Measurements from ENCODE around the gene PCBP1.
"Not testable (repeated sequence)": the region's sequence is repeated elsewhere in the genome, so short reads cannot be mapped to it uniquely, and the experiment has no call there.

Gene PCBP1

GRCh38 chr2:70094171-70094977 lies 7.1 kb downstream of the PCBP1 start:
- peak overlapping the region; percentile 33 for H3K27ac ChIP-seq
- no peak for TF ChIP-seq ZFX (IDR thresholded peaks at IDR 0.05)
- TF ChIP-seq, protein P1, sequence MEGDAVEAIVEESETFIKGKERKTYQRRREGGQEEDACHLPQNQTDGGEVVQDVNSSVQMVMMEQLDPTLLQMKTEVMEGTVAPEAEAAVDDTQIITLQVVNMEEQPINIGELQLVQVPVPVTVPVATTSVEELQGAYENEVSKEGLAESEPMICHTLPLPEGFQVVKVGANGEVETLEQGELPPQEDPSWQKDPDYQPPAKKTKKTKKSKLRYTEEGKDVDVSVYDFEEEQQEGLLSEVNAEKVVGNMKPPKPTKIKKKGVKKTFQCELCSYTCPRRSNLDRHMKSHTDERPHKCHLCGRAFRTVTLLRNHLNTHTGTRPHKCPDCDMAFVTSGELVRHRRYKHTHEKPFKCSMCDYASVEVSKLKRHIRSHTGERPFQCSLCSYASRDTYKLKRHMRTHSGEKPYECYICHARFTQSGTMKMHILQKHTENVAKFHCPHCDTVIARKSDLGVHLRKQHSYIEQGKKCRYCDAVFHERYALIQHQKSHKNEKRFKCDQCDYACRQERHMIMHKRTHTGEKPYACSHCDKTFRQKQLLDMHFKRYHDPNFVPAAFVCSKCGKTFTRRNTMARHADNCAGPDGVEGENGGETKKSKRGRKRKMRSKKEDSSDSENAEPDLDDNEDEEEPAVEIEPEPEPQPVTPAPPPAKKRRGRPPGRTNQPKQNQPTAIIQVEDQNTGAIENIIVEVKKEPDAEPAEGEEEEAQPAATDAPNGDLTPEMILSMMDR (conservative IDR thresholded peaks at IDR 0.05), result no peak

GRCh38 chr2:70094978-70095719 lies 7.9 kb downstream of the PCBP1 start:
- no peak for TF ChIP-seq ZFX (IDR thresholded peaks at IDR 0.05)
- TF ChIP-seq, protein P1 (conservative IDR thresholded peaks at IDR 0.05), result no peak
- peak overlapping the region; percentile 33 for H3K27ac ChIP-seq

- TF ChIP-seq, protein P1 (conservative IDR thresholded peaks at IDR 0.05), result no peak
- no peak for TF ChIP-seq ZFX (IDR thresholded peaks at IDR 0.05)
Observed at GRCh38 chr2:70095720-70096670, 8.7 kb downstream of the PCBP1 start.

GRCh38 chr2:70098032-70098431 lies 10.8 kb downstream of the PCBP1 start:
- no peak overlapping the region for H3K27ac ChIP-seq
- TF ChIP-seq, protein P1 (conservative IDR thresholded peaks at IDR 0.05), result no peak
- TF ChIP-seq ZFX (IDR thresholded peaks at IDR 0.05), result no peak

More at GRCh38 chr2:70095720-70096670, 8.7 kb downstream of the PCBP1 start:
- 0 out of 2 replicates have a peak overlapping the region, but pooled peaks have one; percentile 28 for H3K27ac ChIP-seq

DNA sequence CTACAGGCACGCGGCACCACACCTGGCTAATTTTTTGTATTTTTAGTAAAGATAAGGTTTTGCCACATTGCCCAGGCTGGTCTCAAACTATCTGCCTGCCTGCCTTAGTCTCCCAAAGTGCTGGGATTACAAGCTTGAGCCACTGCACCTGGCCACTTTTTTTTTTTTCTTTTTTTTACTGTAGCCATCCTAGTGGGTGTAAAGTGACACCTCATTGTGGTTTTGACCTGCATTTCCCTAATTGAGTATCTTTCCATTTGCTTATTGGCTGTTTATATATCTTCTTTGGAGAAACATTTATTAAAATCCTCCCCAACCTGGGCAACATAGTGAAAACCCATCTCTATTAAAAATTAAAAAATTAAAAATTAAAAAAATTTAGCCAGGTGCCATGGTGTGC lies 12.0 kb downstream of the PCBP1 start:
- TF ChIP-seq ZFX (IDR thresholded peaks at IDR 0.05), result no peak
- TF ChIP-seq, protein P1 (conservative IDR thresholded peaks at IDR 0.05), result no peak
- no peak overlapping the region for H3K27ac ChIP-seq

- no peak overlapping the region for H3K27ac ChIP-seq
- TF ChIP-seq, protein P1 (conservative IDR thresholded peaks at IDR 0.05), result no peak
- no peak for TF ChIP-seq ZFX (IDR thresholded peaks at IDR 0.05)
Observed at GRCh38 chr2:70101174-70101573, 13.9 kb downstream of the PCBP1 start.

- H3K27ac ChIP-seq, result not testable (repeated sequence)
Observed at GRCh38 chr2:70101686-70102085, 14.4 kb downstream of the PCBP1 start.

DNA sequence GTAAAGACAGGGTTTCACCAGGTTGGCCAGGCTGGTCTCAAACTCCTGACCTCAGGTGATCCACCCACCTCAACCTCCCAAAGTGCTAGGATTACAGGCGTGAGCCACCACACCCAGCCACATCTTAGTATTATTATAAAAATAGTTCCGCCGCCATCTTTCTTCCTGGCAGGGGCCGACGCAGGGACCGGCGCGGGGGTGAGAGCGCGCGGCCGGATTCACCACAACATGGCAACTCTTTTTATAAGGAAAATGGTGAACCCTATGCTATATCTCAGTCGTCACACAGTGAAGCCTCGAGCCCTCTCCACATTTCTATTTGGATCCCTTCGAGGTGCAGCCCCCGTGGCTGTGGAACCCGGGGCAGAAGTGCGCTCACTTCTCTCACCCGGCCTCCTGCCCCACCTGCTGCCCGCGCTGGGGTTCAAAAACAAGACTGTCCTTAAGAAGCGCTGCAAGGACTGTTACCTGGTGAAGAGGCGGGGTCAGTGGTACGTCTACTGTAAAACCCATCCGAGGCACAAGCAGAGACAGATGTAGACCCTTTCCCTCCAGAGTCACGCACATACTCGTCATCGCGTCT lies 15.1 kb downstream of the PCBP1 start:
- H3K27ac ChIP-seq, result not testable (repeated sequence)
